Putamen (tissue), 1 donor: ENCODE results near the gene NCOA5.
"Not testable (repeated sequence)": the region's sequence is repeated elsewhere in the genome, so short reads cannot be mapped to it uniquely, and the experiment has no call there.

Source experiments
- DNase-seq: peaks from one replicate; pipeline ENCODE4 v3.0.0-alpha.2; 2016; ENCODE audit warnings: low spot score

Gene NCOA5

DNA sequence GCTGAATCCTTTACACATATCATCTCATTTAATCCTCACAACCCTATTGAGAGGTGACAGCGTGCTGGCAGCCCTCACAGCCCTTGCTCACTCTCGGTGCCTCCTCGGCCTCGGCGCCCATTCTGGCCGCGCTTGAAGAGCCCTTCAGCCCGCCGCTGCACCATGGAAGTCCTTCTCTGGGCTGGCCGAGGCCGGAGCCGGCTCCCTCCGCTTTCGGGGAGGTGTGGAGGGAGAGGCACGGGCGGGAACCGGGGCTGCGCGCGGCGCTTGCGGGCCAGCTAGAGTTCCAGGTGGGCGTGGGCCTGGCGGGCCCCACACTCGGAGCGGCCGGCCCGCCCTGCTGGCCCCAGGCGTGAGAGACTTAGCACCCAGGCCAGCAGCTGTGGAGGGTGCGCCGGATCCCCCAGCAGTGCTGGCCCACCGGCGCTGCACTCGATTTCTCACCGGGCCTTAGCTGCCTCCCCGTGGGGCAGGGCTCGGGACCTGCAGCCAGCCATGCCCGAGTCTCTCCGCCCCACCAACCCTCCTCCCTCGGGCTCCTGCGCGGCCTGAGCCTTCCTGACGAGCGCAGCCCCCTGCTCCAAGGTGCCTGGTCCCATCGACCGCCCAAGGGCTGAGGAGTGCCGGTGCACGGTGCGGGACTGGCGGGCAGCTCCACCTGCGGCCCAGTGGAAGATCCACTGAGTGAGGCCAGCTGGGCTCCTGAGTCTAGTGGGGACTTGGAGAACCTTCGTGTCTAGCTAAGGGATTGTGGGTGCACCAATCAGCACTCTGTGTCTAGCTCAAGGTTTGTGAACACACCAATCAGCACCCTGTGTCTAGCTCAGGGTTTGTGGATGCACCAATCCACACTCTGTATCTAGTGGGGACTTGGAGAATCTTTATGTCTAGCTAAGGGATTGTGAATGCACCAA lies 2.1 kb upstream of the NCOA5 start:
- DNase-seq, result not testable (repeated sequence)

DNA sequence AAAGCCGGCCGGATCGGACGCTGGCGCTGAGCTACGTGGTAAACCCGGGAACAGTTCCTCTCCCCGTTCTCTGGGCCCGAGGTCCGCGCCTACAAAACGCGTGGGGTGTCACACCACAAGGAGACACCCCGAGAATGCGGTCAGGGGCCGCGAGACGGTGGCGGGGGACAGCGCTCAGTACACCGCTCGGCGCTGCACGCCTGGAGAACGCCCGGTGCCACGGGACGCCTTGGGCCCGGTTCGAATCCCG lies 670 bp downstream of the NCOA5 start:
- no peak for DNase-seq

DNA sequence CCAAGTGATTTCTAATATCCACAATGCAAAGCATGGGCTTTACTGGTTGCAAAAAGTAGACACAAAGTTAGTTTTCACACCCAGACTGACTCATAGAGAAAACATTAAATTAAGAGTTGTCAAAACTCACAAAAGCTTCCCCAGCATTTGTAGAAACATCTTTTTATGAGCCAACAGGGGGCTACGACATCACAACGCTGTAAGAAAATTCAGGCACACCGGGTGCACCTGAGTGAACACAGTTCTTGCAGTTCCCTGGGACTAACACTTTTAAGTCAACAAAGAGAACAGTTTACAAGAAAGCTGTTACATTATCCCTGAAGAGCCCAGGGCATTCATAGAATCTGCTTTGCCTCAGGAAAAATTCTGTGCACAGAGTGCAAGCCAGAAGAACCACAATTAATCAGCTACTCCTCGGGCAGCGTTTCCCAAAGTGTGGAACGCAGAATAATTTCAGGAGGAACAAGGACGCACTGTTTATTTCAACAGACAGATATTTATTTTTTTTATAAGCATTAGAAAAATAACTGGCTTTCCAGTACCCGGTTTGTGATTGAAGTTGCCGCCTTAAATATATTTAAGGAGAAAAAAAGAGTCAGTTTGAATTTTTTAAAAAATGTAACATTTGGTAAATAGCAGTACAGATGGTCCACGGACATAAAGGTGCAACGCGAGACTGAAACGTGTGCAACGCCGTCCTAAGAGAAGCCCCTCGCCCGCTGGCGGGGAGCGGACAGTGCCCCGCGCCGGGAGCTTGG lies 1.2 kb downstream of the NCOA5 start:
- DNase-seq, result no peak

DNA sequence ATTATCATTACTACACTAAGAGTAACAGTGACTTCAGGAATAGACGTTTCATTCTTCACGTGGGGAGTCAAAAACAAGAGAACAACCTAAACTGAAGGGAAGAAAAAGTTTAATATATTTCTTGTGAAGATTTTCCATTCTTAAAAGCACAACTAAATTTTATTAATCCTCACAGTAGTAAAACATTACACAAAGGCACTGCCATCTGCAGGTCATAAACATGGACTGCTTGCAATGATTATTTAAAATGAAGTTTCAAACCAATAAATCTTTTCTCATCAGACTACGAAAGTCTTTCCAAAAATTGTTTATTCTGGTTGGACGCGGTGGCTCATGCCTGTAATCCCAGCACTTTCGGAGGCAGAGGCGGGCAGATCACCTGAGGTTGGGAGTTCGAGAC lies 2.6 kb downstream of the NCOA5 start:
- no peak for DNase-seq

DNA sequence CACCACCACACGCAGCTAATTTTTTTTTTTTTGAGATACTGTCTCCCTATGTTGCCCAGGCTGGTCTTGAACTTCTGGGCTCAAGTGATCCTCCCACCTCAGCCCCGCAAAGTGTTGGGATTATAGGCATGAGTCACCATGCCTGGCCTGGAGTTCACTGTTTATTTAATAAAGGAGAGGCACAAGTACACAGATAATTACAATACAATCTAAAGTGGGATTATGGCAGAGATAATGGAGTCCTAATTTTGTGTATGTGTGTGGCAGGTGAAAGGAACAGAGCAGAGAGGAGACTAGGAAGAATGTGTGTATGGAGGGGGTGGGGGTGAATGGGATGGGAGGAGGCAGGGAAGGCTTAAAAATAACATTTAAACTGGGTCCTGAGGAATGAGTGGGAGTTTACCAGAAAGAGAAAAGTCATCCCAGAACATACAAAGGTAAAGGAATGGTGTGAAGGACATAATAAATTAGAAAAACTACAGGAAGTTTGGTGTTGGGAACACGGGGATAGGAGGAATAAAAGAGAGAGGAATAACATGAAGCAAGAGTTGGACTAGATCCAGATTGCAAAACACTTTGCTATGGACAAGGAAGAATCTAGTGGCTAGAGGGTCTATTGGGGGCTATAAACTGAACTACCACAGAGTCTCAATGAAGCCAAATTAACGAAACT lies 4.4 kb downstream of the NCOA5 start:
- no peak for DNase-seq

DNA sequence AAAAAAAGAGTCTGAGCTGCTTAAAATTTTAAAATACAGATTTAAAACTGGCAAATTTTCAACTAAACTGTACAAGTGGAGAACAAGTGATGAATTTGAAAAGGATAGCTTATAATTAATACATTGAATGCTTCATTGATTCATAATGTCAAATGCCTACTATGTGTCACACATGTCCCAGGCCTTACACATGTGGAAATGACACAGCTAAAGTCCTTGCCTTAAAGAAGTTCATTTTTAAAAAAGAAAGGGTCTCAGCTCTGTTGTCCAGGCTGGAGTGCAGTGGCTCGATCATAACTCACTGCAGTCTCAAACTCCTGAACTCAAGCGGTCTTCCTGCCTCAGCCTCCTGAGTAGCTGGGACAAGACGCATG lies 5.0 kb downstream of the NCOA5 start:
- DNase-seq, result no peak

DNA sequence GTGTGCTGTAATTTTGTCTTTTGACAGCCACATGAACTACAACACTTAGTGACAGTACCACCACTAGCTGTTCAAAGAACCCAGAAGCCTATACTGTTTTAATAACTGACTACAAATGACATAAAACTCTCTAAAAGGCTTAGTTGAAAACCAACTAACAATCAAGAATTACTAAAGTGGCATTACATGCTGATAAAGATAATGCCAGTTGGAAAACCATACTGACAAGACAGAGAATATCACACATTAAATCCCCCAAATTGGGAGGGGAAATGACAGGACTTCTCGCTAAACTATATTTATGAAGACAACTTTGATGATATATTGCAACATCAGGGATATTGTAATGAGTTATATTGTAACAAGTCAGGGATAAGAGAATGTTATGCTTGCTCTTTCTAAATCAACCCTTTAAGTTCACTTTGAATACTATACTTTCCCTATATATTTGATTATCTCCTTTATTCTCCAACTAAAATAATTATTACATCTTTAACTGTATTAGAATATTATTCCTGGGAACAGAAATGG lies 6.2 kb downstream of the NCOA5 start:
- DNase-seq, result no peak

DNA sequence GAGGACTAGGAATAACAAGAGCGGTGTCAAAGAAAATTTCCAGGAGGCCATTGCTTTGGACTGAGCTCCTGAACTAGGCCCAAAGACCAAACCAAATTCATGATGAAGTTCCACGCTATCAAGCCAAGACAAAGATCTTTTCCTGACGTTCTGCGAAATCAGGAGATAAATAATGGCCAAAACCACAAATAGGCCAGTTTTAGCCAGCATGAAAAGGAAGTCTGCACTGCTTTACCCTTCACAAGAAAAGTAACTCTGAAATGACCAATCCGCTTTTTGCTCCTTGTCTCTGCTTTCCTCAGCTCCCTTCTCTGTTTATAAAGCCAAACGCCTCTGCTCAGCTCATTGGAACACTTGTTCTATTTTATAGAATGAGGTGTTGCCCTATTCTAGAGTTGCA lies 6.7 kb downstream of the NCOA5 start:
- DNase-seq, result no peak

DNA sequence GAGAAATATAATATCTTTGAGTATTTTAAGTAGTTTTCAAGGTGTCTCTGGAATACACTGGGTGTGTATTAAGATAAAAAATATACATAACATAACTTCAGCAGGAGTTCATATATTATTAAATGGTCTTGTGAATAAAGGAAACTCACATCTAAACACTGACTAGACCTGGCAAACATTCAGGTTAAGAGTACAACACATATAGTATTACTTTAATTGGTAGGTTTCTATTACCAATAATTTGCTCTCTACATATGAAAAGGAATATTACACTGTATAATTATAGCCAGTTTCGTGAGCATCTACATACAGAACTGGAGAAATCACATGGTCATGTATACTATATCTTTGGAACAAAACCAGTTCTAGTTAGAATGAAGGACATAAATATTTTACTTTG lies 8.7 kb downstream of the NCOA5 start:
- DNase-seq, result no peak

DNA sequence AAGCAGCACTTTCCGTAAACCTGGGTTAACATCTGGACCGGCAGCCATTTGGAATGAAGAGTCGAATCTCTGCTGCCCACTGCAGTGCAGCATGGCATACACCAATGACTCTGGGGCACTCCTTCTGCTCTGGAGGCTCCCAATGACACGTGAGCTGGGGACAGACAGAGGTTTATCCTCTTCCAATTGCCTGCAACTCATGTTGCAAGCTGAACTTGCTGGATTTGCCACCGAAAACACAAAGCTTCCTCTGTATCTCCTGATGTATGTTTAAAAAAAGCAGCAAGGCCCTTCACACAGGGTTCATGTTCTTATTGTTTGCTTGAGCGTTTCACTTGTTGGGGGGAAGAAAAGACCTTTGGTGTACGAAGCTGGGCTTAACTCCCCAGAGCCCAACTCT lies 10.8 kb downstream of the NCOA5 start:
- no peak for DNase-seq

DNA sequence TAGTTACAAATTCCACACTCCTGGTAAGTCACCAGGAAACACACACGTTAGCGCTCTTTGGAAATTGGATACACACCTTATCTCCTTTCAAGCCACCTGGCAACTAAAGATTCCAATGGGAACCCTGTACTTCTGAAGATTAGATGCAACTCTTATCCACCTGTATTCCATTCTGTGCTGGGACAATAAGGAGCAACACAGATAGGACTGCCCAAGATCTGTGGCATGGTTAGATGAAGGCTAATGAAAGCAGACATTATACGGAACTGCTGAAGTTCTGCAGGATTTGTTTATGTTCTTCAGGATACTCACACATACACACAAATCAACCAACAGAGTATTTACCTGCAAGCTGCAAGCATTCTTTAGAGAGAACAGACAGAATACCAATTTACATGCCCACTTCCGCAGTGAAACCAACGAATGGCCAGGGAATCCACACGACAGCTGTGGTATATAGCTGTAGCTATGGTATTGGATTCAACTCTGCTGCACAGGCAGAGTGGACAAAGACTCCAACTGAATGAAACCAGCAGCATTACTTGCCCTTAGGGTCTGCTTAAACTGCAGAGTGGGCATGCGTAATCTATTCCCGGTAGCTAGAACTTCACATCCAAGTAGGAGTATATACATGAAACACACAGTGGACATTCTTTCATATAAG lies 12.0 kb downstream of the NCOA5 start:
- DNase-seq, result no peak

DNA sequence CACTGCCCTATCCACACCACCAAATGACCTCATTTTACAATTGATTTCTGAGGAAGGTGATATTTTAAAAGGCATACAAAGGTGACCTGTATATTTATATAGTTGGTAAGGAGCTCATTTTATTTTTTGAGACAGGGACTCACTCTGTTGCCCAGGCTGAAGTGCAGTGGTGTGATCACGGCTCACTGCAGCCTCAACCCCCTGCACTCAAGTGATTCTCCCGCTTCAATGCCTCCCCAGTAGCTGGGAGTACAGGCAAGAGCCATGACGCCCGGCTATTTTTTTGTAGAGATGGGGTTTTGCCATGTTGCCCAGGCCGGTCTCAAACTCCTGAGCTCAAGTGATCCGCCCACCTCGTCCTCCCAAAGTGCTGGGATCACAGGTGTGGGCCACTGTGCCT lies 13.0 kb downstream of the NCOA5 start:
- DNase-seq, result no peak

DNA sequence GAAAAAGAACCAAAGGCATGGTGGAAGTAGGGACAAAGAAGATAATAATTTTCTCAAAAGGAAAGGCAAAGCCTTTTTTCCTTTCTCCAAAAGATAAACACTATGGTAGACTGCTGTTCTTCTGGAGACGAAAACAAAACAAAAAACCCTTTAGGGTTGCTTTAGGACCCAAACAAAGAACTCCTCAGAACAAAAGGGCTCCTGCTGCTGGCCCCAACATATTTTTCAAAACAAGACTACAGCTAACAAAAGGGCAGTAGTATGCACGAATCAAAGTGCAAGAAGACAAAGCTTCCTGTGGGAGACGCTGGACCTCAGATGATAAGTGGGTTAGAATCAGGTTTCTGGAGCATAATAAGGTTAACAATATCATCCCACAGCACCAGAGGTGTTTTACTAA lies 15.8 kb downstream of the NCOA5 start:
- no peak for DNase-seq

DNA sequence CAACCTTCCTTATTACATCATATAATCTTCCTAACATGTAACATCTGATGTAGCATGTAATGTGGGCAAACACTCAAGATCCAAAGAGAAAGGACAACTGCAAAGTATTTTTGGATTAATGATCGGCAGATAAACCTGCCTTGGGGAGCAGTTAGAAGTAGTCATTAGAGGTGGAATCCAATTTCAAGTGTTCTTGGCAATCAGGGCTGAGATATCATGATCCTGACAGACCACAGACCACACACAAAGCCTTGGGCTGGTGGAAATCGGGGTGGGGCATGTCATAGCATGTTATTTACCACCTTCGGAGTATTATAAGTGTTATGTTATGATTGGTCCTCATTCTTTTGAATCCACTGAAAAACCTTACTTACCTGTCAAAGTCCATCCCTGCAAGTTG lies 16.3 kb downstream of the NCOA5 start:
- no peak for DNase-seq

DNA sequence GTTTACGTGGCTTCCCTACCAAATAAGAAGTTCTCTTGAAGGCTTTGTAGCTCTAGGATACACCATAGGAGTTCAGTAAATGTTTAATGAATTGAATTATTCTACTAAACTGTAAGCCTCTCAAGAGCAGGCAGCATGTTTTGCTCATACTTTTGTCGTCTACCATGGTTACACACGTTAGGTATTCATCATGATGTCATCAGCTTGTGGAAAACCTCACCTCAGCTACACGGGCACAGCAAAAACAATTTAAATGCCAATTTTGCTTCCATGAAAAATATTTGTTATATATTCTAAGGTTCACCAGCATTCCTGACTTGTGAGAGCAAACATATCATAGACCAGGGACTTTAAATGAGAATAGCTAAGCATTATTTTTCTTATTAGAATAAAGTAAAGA lies 16.7 kb downstream of the NCOA5 start:
- no peak for DNase-seq

DNA sequence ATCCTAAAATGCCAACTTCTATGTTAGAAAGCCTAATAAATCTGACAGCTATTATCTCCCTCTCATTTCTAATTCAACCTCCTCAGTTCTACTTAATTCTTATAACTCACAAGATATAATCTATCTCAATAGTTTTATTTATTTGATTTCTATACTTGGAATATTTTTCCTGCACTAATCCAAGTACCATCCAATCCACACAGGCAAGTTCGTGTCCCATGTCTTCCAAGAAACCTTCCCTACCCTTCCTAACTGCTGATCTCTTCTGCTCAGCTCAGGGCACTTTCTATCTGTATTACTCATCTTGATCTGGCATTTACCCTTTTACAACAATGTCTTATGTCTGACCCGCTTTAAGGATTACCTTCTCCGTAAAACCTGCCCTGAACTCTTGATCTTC lies 18.2 kb downstream of the NCOA5 start:
- no peak for DNase-seq

DNA sequence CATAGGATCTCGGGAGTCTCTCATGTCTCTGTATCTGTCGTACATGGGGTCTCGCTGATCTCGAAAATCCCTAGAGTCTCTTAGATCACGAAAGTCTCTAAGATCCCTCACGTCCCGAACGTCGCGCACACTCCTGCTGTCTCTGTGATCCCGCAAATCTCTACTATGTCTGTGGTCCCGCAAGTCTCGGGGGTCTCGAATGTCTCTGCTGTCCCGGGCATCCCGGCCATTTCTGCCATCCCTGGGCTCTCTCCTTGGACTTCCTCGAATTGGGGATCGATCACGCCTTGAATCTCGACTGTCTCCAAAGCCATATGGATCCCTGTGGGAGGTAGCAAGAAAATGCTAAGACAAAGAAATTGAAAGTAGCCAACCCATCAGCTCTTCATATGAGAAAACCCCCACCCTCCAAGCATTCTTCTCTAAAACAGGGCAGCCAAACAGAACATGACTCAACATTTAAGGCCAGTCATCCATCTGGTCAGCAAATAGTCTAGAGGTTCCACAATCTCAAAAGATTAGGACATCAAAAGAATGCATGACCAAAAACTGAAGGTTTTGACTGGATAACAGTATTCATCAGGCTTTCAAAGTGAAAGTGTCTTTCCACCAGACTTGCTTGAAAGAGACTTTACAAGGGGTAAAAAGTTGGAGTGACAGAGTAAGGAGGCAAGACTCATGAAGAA lies 19.4 kb downstream of the NCOA5 start:
- DNase-seq, result no peak

DNA sequence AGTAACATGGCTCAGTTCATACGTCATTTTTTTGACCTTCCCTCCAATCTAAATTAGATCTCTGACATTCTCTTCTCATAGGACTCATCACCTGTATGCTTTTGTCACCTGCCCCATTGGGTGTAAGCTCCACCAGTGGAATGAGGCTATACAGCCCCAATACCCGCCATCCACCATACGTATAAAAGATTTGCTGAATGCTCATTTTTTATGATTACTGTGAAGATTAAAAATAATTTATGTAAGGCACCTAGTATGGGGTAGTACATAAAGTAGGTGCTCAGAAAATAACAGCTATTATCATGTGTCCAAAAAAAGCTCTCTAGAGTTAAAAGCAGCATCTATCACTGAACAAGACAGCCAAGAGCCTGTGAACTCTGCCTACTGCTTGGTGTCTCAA lies 24.1 kb downstream of the NCOA5 start:
- no peak for DNase-seq

DNA sequence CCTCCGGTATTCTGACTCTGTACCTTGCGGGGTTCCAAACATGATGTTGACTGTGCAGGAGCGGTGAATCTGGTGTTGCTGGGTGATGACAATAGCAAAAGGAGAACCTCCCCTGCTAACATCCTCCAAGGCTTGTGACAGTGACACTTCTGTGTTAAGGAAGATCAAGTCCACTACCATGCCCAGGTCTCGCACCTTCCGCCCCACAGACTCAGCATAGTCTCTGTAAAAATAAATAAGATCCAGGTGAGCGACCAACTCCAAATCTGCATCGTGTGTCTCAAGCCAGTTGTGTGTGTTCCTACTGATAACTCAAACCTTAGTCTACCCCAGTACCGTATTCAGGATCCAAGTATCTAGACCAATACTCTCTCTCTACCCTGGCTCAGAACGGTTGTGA lies 24.8 kb downstream of the NCOA5 start:
- no peak for DNase-seq

DNA sequence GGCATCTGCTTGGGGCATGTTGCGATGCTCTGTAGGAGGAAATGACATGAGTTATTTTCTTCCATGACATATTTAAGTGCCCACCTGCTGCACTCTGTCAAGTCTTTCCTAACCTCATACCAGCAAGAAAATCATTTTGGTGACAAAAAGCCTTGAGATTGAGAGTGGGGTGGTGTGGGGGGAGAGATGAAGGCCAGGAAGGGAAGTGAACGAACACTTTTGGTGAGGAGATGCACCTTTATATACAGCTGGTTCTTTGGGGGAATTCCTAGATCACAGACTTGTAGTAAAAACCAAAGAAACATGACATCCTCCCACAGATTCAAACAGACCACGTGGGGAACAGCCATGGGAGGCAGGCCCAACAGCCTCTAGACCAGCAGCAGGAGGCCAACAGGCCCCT lies 26.1 kb downstream of the NCOA5 start:
- no peak for DNase-seq

DNA sequence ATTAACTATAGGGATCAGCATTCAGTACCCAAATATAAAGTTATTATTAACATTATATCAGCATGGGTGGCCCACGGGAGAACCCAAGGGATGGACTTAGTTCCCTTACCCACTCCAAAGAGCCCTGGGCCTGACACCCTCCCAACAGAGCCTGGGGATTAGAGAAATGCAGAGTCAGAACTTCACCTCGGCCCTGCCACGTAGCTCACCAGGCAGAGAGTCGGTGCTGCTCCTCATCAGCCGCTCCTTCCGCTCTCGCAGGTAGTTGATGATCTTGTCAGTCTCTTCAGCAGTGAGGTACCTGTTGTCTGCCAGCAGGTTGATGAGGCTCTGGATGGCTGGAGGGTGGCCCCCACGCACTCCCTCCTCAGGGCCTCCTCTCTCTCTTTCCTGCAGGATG lies 26.6 kb downstream of the NCOA5 start:
- no peak for DNase-seq

DNA sequence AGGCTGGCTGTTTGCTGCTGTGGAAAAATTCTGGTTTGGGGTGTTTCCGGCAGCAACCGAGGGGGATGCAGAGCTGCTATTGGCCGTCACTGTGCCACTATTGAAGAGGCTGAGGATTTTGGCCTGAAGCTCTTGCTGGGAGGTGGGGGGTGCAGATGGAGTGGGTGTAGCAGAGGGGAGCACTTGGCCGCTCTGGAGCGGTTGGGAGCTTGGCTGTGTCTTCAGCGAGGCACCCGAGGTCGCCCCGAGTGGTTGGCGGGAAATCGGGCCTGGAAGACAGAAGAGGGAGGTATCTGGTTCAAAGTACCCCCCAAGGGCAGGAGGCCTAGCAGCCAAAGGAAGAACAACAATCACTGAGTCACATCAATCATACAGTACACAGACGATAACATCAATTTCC lies 27.1 kb downstream of the NCOA5 start:
- no peak for DNase-seq
